Adrenal gland (tissue), 12 donors: Measurements from ENCODE around the gene PROSER2. TPM values are rescaled to one million over a fixed set of nuclear protein-coding genes. Genes with fewer than 3 reads are reported as not detected.

Experiments used
- DNase-seq, 7 donors: peaks; one replicate each; pipeline ENCODE4 v3.0.0-alpha.2; 2019 to 2020
- H3K27ac ChIP-seq, 5 donors: fragments of 200-600 bp; sonication (generic) in 4 of 5; 1 replicate in 3 of 5; 2 replicates in 2 of 5; pipeline versions ENCODE4 v1.5.1 to v1.8.0; 2016 to 2020; ENCODE audit warnings: mild to moderate bottlenecking in 1 of 5
- H3K27me3 ChIP-seq: fragments of 200-600 bp; 2 replicates; pipeline ENCODE4 v1.8.0; 2021
- H3K36me3 ChIP-seq, 2 donors: fragments of 200-600 bp; replicated peaks in 1 of 2; 1 replicate in 1 of 2; 2 replicates in 1 of 2; pipeline versions ENCODE4 v1.5.1 to v1.8.0; 2018 to 2022
- H3K4me1 ChIP-seq, 2 donors: fragments of 200-600 bp; replicated peaks in 1 of 2; 1 replicate in 1 of 2; 2 replicates in 1 of 2; pipeline versions ENCODE4 v1.5.1 to v1.8.0; 2018 to 2021
- H3K4me3 ChIP-seq, 4 donors: fragments of 200-600 bp; sonication (generic) in 3 of 4; one replicate each; pipeline ENCODE4 v1.5.1; 2016 to 2018
- H3K9me3 ChIP-seq, 3 donors: fragments of 200-600 bp; sonication (generic) in 1 of 3; replicated peaks in 1 of 3; 1 replicate in 2 of 3; 2 replicates in 1 of 3; pipeline versions ENCODE4 v1.5.1 to v1.8.0; 2016 to 2021
- POLR2A ChIP-seq, 2 donors: fragments of 450-650 bp; IDR thresholded peaks; one replicate each; pipeline ENCODE4 v1.6.1; 2017; ENCODE audit warnings: antibody characterized with exemption in 2 of 2, mild to moderate bottlenecking in 2 of 2, moderate library complexity in 1 of 2
- WGBS, 4 donors: extraction: QIAGEN DNeasy Blood & Tissue Kit in 2 of 4; methylation state at CpG; one replicate each; pipeline versions ENCODE4 v1.1.5 to v1.1.7; 2013 to 2017; 5-methylcytosine and 5-hydroxymethylcytosine counted together
- intact Hi-C, 2 donors: fragments of 100-400 bp; cut with DNase I; formaldehyde crosslinking; loops; one replicate each; pipeline versions ENCODE4 v1.14.1 to v1.15.0; 2022 to 2023
- polyA plus RNA-seq, 3 donors: library from polyadenylated mRNA; stranded (reverse); fragments of 200-250 nt in 2 of 3; fragments of 350-450 nt in 1 of 3; fragmentation: Illumina TruSeq in 1 of 3; extraction: RNeasy Lipid Tissue Mini Kit (QIAGEN cat#74804) in 1 of 3; gene quantifications; one replicate each; pipeline ENCODE4 v1.2.3, GENCODE V29; 2013 to 2014
- total RNA-seq, 9 donors: library from RNA; depleted of rRNA in 4 of 9; stranded (reverse); fragments of >200 nt in 4 of 9; fragments of 120-200 nt in 1 of 9; fragmentation: NEBNext Ultra II Directional in 1 of 9; extraction: Animal tissue kit (Norgen Biotek cat#: 25700) in 1 of 9; gene quantifications; one replicate each; pipeline versions ENCODE4 v1.1.0 to v1.2.4, GENCODE V29; 2013 to 2023
- TF ChIP-seq, protein P1 (sequence below), 6 experiments: fragments of 450-650 bp in 4 of 6; fragments of 200-600 bp in 2 of 6; sonication (generic) in 1 of 6; IDR thresholded peaks; 1 replicate in 5 of 6; 2 replicates in 1 of 6; pipeline versions ENCODE4 v1.5.1 to v1.8.0; 2016 to 2021; ENCODE audit warnings: antibody characterized with exemption in 6 of 6, mild to moderate bottlenecking in 2 of 6, moderate library complexity in 1 of 6
- donor health status: healthy with polysubstance abuse.
- donor health status: Bipolar disorder and iron deficiency.
- donor health status: DM: yes; HTN: yes; CAD: no.
- donor health status: DM: no; HTN: no; CAD: no.
- donor health status: DM: no; HTN: no; CAD: no.
- donor health status: DM: yes; HTN: yes; CAD: no.

Gene PROSER2
- total and polyA plus RNA-seq, 12 donors = 0.33 to 16.6 (median 2.3) TPM

DNA sequence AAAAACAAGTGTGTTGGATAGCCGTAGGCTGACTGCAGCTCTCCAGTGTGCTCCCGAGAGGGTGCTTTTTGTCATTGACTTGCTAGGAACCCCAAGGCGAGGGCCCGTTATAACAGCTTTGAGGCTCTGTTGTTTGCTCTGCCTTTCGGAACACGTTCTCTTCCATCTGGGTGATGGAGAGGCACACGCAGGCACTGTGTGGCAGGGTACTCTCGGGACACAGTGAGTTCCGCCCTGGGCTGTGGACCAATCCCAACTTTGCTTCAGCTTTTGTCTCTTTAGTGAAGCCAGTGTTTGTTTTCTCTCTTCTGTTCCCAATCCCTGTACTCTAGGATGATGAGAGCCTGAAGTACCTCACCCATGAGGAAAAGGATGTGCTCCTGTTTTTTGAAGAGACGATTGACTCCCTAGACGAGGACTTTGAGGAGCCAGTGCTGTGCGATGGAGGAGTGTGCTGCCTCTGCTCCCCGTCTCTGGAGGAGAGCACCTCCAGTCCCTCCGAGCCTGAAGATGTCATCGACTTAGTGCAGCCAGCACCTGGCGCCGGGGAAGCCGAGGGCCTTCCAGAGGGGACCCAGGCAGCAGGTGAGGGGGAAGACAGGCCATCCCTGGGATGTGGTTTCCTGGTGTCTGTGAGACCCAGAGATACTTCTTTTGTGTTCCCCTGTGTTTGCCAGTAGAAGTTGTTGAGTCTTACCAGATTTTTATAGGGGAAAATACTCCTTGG lies 43.2 kb downstream of the PROSER2 start:
- intact Hi-C loops = no loop called here
- H3K27me3 ChIP-seq = peaks cover 7% of the 10 kb centered on the region
- H3K27ac ChIP-seq = no peak overlapping the region
- H3K4me3 ChIP-seq = no peak overlapping the region
- 86 to 93% (median 89%) methylated on average over 16 to 18 of the region's 18 CpGs for WGBS, 4 donors
- no peak for DNase-seq
- peaks cover 8 to 14% of the 10 kb centered on the region in 2 donors for H3K4me1 ChIP-seq
- no peaks in the 10 kb centered on the region for H3K36me3 ChIP-seq
- H3K9me3 ChIP-seq = no peaks in the 10 kb centered on the region
- TF ChIP-seq, protein P1, sequence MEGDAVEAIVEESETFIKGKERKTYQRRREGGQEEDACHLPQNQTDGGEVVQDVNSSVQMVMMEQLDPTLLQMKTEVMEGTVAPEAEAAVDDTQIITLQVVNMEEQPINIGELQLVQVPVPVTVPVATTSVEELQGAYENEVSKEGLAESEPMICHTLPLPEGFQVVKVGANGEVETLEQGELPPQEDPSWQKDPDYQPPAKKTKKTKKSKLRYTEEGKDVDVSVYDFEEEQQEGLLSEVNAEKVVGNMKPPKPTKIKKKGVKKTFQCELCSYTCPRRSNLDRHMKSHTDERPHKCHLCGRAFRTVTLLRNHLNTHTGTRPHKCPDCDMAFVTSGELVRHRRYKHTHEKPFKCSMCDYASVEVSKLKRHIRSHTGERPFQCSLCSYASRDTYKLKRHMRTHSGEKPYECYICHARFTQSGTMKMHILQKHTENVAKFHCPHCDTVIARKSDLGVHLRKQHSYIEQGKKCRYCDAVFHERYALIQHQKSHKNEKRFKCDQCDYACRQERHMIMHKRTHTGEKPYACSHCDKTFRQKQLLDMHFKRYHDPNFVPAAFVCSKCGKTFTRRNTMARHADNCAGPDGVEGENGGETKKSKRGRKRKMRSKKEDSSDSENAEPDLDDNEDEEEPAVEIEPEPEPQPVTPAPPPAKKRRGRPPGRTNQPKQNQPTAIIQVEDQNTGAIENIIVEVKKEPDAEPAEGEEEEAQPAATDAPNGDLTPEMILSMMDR (IDR thresholded peaks at IDR 0.05) = no peak
- no peak for TF ChIP-seq POLR2A (IDR thresholded peaks at IDR 0.05)

- Histone ChIP-seq H3K36me3 (no peaks in the 10 kb centered on the region), H3K27me3 (peaks cover 7% of the 10 kb centered on the region), H3K9me3 (no peaks in the 10 kb centered on the region), H3K4me1 (peaks cover 8 to 14% of the 10 kb centered on the region in 2 donors), H3K27ac (peak overlapping the region in 1 of 5 donors; percentile 38), H3K4me3 (no peak overlapping the region)
- WGBS, 4 donors = 56 to 83% (median 78%) methylated on average over 5 to 12 of the region's 12 CpGs
- no peak for TF ChIP-seq POLR2A (IDR thresholded peaks at IDR 0.05)
- TF ChIP-seq, protein P1 (IDR thresholded peaks at IDR 0.05) = no peak
- DNase-seq = no peak
- intact Hi-C loops = no loop called here
Observed at GRCh38 chr10:11869219-11869618, 46.1 kb downstream of the PROSER2 start.

DNA sequence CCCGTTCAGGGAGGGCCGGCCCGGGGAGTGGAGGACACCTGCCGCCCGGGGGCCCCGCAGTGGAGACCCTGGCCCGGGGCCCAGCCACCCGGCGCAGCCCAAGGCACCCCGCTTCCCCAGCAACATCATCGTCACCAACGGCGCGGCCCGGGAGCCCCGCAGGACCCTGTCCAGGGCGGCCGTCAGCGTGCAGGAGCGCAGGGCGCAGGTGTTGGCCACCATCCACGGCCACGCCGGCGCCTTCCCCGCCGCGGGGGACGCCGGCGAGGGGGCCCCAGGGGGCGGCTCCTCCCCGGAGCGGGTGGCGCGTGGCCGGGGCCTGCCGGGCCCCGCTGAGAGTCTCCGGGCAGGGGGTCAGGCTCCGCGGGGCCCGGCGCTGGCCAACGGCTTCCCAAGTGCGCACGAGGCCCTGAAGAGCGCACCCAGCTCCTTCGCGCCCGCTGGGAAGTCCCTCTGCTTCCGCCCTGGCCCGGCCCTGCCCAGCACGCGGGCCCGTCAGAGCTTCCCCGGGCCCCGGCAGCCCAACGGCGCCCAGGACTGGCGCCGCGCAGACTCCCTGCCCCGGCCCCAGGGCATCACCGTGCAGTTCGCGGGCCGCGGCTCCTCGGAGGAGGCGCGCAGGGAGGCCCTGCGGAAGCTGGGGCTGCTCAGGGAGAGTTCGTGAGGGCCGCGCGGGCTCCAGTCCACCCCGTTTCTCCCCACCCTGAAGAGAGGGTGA lies 46.7 kb downstream of the PROSER2 start:
- Histone ChIP-seq H3K27ac (peak overlapping the region in 2 of 5 donors; percentile 5 to 38), H3K9me3 (no peaks in the 10 kb centered on the region), H3K4me3 (peak overlapping the region in 1 of 4 donors; percentile 29), H3K27me3 (peaks cover 7% of the 10 kb centered on the region), H3K36me3 (no peaks in the 10 kb centered on the region), H3K4me1 (peaks cover 14% of the 10 kb centered on the region in 2 donors)
- peak in 1 of 7 donors; percentile 14 for DNase-seq
- 20 to 34% (median 28%) methylated on average over 9 to 78 of the region's 78 CpGs for WGBS, 4 donors
- TF ChIP-seq, protein P1 (IDR thresholded peaks at IDR 0.05) = no peak
- TF ChIP-seq POLR2A (IDR thresholded peaks at IDR 0.05) = peak in 1 of 2 donors; percentile 7
- intact Hi-C loops = no loop called here

DNA sequence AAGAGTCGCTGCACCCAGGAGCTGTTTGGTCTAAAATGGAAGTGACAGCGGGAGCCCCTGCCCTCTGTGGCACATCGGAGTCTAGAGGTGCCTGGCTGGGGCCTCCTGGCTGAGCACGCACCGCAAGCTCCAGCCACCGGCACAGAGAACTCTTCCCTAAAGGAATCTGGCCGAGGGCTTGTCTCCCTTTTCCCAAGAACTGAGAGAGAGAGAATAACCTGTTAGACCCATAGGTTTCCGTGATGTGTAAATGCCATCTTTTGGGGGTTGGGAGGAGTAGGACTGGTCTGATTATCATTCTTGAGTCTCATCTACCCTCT lies 47.3 kb downstream of the PROSER2 start:
- H3K27ac ChIP-seq = peak overlapping the region in 2 of 5 donors; percentile 5 to 38
- 57 to 78% (median 63%) methylated on average over 6 to 8 of the region's 8 CpGs for WGBS, 4 donors

More for the DNA sequence above, 47.3 kb downstream of the PROSER2 start:
- TF ChIP-seq, protein P1 (IDR thresholded peaks at IDR 0.05) = no peak
- no peak for TF ChIP-seq POLR2A (IDR thresholded peaks at IDR 0.05)
- Histone ChIP-seq H3K4me1 (peaks cover 17% of the 10 kb centered on the region in 2 donors), H3K4me3 (peak overlapping the region in 1 of 4 donors; percentile 29), H3K36me3 (no peaks in the 10 kb centered on the region), H3K27me3 (peaks cover 7% of the 10 kb centered on the region), H3K9me3 (no peaks in the 10 kb centered on the region)
- no peak for DNase-seq
- intact Hi-C loops = no loop called here
